GM12874 (cell line): ENCODE data around the gene SIGLEC6.
A peak's percentile ranks its signal among the peaks of the same experiment; 100 is the strongest.

Source experiments
- CTCF ChIP-seq: IDR thresholded peaks from 2 replicates; pipeline ENCODE4 v1.5.1; 2011; ENCODE audit warnings: low read depth, mild to moderate bottlenecking, control low read depth, low read length, moderate library complexity; ENCODE audit not compliant: insufficient read depth

SIGLEC6 gene

GRCh38 chr19:51568456-51568855, 37.0 kb upstream of the SIGLEC6 start:
- no peak for TF ChIP-seq CTCF

GRCh38 chr19:51567583-51567982, 36.1 kb upstream of the SIGLEC6 start:
- TF ChIP-seq CTCF = no peak

GRCh38 chr19:51566489-51567100, 35.1 kb upstream of the SIGLEC6 start:
- no peak for TF ChIP-seq CTCF

- no peak for TF ChIP-seq CTCF
Observed at GRCh38 chr19:51565583-51565982, 34.1 kb upstream of the SIGLEC6 start.

GRCh38 chr19:51564791-51565190, 33.3 kb upstream of the SIGLEC6 start:
- peak; percentile 60 for TF ChIP-seq CTCF

GRCh38 chr19:51560339-51560738, 28.9 kb upstream of the SIGLEC6 start:
- no peak for TF ChIP-seq CTCF

- no peak for TF ChIP-seq CTCF
Observed at GRCh38 chr19:51559240-51559639, 27.8 kb upstream of the SIGLEC6 start.
